GM19468 (cell line): ENCODE measurements around the gene ZC3HAV1.
"Not testable (repeated sequence)": the region's sequence is repeated elsewhere in the genome, so short reads cannot be mapped to it uniquely, and the experiment has no call there.

Source experiments
- ATAC-seq: cut with Tn5 transposase; IDR thresholded peaks from one replicate; pipeline ENCODE4 v1.9.1; 2021; ENCODE audit warnings: mild to moderate bottlenecking, moderate library complexity, moderate number of reproducible peaks; ENCODE audit not compliant: unreplicated experiment; ENCODE audit errors: extremely low read depth

The ZC3HAV1 gene

DNA sequence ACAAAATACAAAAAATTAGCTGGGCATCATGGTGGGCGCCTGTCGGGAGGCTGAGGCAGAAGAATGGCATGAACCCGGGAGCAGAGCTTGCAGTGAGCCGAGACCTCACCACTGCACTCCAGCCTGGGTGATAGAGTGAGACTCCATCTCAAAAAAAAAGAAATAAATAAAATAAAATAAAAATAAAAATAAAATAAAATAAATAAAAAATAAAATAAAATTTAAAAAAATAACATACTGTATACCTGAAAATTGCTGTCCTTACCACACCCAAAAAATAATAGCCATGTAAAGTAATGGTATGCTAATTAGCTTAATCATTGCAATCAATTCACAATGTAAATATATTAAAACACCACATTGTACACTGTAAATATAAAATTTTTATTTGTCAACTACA is 77.0 kb downstream of the ZC3HAV1 start:
- no peak for ATAC-seq

DNA sequence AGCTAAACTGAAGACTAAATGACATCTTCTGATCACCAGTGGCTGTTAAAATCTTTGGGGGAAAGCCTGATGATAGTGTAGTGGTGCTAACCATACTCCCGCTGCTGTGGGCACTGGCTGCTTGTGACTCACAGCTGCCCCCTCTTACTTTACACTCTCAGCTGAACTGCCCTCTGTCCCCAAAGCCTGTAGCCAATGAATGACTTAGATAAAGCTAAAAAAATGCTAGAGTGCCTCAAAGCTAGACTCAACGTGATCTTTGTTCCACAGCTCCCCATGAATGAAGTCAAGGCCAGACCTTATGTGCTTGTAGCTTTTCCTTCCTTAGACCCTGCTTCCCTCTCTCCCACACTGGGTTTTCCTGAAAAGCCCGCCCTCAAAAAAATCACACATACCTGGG is 80.2 kb downstream of the ZC3HAV1 start:
- ATAC-seq: no peak

DNA sequence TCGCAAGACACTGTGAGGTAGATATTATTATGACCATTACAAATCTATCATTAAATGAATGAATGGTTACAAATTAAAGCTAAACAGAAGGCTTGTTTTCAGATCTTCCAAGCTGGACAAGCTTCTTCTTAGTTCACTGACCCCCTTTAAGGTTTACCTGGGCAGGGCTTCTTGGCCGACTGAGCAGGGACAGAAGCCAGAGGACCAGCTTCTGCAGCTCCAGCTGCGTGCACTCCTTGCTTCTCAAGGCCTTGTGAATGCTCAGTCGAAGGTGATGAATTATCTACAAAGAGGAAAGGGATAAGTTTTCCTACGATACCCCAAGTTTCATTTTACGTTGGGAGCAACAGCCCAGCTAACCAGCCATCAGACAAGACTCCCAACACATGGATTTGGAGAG is 83.0 kb downstream of the ZC3HAV1 start:
- ATAC-seq: no peak

DNA sequence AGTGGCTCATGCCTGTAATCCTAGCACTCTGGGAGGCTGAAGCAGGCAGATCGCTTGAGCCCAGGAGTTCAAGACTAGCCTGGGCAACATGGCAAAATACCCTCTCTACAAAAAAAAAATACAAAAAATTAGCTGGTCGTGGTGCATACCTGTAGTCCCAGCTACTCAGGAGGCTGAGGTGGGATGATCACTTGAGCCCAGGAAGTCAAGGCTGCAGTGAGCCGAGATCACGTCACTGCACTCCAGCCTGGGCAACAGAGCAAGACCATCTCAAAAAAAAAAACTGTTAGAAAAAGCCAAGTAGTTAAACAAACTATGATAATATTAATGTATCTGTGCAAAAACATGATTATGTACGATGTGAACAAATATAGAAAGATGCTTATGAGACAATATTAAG is 83.7 kb downstream of the ZC3HAV1 start:
- ATAC-seq: not testable (repeated sequence)

DNA sequence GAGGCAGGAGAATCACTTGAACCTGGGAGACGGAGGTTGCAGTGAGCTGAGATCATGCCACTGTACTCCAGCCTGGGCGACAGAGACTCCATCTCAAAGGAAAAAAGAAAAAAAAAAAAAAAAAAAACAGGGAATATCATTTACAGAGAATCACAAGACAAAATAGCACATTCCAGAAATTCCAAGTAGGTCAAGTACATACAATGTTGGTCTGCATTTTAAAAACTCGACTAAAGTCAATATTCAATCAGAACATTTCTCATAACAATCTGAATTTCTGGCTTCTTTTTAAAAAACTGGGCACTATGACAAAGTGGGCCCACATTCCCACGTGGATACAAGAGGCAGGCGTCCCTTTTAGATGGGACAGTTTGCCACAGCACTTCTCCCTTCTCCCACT is 86.4 kb downstream of the ZC3HAV1 start:
- ATAC-seq: no peak

DNA sequence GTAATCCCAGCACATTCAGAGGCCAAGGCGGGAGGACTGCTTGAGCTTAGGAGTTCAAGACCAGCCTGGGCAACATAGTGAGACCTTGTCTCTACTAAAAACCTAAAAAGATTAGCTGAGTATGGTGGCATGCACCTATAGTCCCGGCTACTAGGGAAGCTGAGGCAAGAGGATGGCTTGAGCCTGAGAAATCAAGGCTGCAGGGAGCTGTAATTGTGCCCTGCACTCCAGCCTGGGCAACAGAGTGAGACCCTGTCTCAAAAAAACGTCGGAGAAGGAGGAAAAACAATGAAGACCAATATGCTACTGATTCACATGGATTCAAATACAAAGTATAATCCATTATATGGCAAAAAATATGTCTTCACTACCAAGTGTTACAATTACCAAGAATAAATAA is 87.2 kb downstream of the ZC3HAV1 start:
- no peak for ATAC-seq

DNA sequence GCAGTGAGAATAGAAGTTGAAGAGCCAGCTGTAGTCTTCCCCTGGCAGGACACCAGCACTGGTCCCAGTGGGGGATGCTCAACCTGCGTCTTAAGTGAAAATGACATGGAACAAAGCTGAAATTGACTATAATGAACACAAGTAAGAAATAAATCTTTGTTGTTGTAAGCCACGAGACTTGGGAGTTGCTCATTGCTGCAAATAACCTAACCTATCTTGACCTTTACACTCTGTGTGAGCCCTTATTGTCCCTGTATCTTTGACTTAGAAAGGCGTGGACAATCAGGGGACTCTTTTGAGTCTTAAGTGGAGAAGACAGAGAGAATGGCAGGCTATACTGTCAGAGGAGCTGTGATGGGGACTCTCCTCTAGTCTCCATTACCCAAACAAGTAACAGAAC is 90.6 kb downstream of the ZC3HAV1 start:
- ATAC-seq: no peak

DNA sequence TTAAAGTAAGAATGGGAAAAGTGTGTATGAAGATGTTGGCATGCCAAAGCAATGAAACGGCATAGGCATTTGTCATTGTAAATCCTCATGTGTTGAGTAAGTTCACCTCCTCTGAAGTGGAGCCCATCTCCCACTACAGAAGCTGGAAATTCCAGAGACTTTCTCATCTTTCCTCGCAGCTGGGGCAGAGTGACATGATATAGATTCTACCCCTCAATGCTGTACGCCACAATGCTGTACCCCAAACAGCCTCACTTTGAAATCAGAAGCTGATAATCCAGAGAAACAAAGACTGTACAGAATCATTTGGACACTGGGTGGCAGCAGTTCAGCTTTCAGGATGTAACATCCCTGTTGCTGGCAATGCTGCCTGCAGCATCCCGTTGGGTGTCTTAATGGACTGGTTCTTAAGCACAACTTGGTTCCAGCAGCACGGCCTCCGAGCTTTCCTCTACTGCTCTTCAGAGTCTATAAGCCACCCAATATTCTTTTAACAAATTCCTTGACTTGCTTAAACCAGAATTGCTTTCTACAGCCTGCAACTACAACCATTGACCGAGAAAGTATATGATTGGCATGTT is 92.5 kb downstream of the ZC3HAV1 start:
- no peak for ATAC-seq

DNA sequence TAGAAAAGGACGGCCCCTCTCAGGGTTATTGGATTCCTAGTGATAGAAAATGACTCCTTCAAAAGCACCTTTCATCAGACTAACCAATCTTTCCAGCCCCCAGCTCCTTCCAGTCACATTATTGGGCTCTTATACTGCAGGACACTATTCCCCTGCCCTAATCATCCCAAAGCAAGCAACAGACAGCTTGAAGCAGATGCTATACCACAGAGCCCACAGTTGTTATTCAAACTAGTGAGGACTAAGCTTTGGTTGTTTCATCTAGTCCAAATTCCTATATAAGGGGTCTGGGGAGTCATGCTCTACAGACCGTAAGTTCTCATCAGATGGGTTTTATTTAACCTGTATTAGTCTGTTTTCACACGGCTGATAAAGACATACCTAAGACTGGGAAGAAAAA is 98.1 kb downstream of the ZC3HAV1 start:
- no peak for ATAC-seq

DNA sequence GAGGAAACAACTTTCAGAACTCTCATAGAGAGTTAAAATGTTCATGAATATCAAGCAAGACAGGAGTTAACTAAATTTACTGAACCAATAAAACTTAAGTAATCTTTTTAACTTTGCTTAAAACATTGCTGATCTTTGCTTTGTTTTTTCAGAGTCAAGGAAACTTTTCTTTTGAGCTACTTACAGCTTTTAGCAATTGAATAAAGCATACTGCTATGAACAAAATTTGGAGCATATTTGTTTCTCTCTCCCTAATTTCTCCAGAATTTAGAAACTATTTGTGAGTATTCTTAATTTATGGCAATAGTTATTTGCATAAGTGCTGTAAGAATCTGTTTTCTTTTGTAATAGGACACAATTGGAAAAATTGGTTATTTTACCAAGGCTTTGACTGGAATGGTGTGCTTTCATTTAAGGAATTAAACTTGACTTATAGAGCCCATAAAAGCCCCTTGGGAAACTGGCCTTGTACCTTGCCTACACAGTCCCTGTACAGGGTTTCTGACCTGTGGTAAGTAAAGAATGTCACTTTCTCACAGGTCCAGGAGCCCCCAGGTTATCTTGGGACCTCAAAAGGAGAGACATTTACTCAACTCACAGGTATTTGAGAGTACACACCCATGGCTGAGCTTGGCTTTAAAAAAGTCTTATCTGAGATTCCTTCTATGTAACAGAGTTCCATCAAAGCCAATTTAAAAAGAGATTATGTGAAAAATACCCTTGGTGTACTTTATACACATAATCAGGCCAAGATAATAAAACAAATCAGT is 105.0 kb downstream of the ZC3HAV1 start:
- no peak for ATAC-seq

DNA sequence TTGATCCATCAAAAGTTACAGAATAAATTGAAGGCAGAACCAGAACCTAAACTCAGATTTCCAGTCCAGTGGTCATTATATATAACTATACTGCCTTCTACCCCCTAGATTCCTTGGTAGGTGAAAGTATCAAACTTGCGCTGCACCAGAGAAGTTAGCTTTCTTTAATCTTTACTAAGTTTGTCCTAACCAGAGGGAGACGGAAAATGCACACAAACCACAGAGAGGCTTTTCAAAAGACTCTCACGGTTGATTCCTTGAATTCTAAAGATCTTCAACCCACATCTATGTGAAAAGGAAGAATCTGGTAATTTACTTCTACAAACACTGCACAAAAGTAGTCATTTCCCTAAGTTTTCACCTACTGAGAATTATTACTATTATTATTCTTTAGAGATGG is 110.1 kb downstream of the ZC3HAV1 start:
- ATAC-seq: no peak
